ENCODE results near the gene AGXT.

AGXT gene

GRCh38 chr2:240868286-240869108 is at the start of gene AGXT:
AGXT (plus strand) TSS chr2:240868824; CDS start chr2:240868866, 42 bp downstream.
- no peak for DNase-seq (ENCODE audit: low read depth in 2 of 2)

- no peak for DNase-seq (ENCODE audit: low read depth in 2 of 2)
Measured at GRCh38 chr2:240819126-240819857, 49.3 kb upstream of the AGXT start.

DNA sequence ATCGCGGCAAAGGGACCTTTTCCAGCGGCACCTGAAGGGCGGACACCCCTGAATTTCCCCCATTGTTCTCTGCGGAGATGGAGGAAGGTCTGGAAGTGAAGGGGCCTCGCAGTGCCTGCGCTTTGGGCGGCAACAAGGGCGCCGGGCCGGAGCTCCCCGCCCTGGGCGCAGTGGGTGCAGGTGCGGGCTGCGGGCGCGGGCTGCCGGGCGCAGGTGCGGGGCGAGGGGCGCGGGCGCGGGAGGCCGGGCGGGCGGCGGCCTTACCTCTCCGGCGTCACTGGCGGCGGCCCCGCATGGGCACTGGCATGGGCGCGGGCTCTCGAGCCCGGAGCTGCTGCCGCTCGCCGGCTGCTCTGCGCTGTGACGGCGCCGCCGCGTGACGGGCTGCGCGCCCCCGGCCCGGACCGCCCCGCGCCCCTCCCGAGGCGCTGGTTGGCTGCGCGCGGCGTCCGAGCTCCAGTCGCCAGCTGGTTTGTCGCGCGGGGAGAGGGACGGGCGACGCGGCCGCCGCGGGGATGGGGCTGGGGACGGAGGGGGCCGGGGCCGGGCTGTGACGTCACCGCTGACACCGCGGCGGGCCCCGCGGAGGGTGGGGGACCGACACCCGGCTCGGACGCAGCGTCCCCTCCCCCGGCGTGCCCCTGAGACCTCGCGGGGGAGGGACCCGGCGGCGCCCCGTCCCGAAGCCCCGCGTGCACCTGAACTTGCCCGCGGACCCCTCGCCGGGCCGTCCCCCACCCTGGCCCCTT is 48.6 kb upstream of the AGXT start, which contains the start of gene KIF1A:
TSS of gene KIF1A (minus strand) at position 362 of the 749 bp plus-strand sequence. CDS start 22,467 bp downstream, outside the sequence.
- no peak for DNase-seq (ENCODE audit: low read depth in 2 of 2)

DNA sequence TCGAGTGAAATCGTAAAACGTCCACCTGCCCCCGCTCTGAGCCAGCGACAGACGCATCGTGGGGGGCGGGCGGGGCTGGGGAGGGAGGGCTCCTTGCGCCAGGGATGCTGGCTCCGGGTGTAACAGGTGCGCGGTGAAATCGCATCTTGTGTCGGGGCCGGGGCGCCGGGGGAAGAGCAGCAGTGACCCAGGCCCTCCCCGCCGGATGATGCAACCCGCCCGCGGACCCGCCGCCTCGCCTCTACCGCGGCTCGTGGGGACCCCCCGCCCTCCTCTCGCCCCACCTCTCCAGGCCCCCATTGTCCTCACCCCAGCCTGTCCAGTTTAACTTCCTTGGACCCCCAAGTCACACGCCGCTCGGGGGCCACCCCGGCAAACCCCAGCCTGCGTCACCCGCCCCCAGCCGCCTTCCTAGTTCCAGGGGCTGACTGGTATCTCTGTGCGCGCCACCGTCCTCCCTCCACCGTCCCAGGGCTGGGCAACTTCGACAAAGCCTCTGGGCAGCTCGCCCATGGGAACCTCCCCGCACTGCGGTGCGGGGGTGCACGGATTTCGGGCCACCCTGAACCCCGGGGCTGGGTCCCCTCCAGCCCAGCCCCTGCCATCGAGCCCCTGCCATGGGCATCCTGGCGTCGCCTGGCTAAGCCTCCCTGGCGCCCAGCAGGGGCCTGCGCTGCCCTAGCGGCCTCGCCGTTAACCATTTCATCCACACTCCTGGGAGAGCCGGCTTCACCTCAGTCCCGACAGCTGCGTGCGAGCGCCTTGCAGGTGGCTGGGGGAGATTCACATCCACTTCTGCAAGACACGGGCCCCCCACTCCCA is 47.8 kb upstream of the AGXT start:
- no peak for DNase-seq (ENCODE audit: low read depth in 2 of 2)

- no peak for DNase-seq (ENCODE audit: low read depth in 2 of 2)
Measured at GRCh38 chr2:240821429-240821778, 47.2 kb upstream of the AGXT start.

- no peak for DNase-seq (ENCODE audit: low read depth in 2 of 2)
Measured at GRCh38 chr2:240822280-240822847, 46.3 kb upstream of the AGXT start.

DNA sequence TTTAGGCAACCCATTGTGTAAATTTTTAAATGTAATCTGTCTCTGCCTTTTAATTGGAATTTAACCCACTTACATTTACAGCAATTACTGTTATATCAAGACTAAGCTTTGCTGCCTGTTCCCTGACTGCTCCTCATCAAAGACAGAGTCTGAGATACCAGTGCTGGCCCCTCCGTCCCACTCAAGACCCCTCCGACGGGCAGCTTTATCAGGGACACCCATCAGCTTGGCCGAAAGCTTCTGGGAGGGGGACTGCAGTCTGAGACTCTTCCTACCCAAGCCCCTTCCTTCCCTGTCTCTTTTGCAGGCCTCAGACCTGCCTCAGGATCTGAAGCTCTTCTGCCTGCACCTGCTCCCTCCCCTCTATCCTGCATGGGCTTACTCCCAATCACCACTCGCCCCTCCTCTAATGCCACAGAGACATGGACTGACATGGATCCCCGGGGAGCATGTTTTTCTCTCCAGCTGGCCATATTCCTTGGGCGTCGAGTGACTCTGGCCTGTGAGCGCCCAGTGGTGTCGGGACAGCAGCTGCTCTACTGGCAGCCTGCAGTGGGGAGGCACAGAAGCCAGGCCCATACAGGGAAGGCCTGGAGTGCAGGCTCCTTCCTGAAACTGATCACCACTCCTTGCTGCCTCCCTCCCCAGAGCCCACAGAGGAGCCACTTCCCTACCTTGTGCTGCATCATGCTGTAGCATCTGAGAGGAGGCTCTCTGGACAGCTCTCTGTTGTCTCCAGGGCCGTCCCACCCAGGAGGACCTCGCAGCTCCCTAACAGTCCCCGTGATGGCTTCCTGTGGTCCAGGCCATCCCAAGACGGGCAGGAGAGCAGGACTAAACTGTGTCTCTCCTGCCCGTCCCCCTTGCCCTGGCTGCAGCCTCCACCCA is 44.9 kb upstream of the AGXT start:
- no peak for DNase-seq (ENCODE audit: low read depth in 2 of 2)

DNA sequence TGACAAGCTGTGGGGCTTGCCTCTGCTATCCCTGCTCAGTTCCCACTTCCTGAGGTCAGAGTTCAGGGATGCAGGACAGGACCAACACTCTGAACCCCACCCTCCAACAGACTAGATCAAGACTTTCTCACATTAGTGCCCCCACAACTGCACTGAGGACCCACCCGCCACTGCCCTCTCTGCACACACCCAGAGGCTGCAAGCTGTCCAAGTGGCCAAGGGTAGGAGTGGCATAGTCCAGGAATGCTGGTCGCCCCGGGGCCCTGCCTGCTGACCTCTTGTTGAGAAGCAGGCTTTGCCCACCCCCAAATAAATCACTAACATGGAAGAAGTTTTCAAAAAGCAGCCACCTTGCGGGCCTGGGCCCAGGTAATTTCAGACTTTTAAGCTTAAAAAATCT is 43.1 kb upstream of the AGXT start:
- no peak for DNase-seq (ENCODE audit: low read depth in 2 of 2)

DNA sequence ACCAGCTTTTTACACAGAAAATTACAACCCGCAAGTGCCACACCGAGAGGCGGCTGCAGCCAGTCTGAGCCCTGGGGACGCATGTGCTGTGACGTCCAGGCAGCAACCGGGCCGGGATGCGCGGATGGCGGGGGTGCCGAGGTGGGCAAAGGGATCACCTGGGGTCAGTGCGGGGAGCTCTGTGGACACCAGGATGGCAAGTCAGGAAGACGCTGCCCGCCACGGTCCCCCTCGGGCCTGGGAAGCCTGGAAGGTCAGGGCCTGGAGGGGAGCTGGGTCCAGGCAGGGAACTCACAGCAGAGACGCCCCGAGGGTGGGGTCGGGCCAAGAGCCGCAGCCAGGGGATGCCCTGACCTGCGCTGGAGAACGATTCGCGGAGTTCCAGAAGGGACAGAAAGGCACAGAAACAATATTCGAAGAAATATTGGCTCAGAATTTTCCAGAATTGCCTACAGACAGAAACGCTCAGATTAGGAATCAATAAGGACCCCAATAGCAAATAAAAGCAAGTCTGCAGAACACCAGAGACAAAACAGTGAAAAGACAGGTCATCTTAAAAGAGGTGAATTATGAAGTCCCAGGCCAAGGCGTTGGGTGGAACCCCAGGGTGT is 36.9 kb upstream of the AGXT start:
- DNase-seq (ENCODE audit: low read depth in 2 of 2), result no peak

GRCh38 chr2:240832205-240832727 is 36.4 kb upstream of the AGXT start:
- DNase-seq (ENCODE audit: low read depth in 2 of 2), result peak; percentile 90 to 95

GRCh38 chr2:240832921-240833494 is 35.6 kb upstream of the AGXT start:
- DNase-seq (ENCODE audit: low read depth in 2 of 2), result no peak

GRCh38 chr2:240833724-240834285 is 34.8 kb upstream of the AGXT start:
- DNase-seq (ENCODE audit: low read depth in 2 of 2), result no peak

DNA sequence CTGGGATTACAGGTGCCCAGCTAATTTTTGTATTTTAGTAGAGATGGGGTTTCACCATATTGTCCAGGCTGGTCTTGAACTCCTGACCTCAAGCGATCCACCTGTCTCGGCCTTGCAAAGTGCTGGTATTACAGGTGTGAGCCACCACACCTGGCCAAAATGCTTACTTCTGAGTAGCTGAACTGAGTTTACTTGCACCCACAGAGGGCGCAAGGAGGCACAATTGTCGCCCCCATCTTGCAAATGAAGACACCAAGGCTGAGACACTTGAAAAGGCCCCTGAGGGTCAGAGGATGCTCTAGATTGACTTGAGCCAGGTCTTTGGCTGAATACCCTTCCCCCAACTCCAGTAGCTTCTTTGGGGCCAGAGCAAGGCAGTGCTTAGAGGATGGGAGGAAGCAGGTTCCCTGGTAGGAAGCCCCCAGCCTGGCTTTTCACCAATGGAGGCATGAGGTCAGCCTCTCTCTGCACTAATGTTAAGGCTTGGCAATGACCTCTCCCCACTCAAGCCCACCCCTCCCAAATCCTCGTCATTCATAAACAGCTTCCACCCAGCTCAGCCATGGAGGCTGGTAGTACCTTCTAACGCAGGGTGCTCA is 34.1 kb upstream of the AGXT start:
- no peak for DNase-seq (ENCODE audit: low read depth in 2 of 2)

- no peak for DNase-seq (ENCODE audit: low read depth in 2 of 2)
Measured at GRCh38 chr2:240835528-240835927, 33.1 kb upstream of the AGXT start.

DNA sequence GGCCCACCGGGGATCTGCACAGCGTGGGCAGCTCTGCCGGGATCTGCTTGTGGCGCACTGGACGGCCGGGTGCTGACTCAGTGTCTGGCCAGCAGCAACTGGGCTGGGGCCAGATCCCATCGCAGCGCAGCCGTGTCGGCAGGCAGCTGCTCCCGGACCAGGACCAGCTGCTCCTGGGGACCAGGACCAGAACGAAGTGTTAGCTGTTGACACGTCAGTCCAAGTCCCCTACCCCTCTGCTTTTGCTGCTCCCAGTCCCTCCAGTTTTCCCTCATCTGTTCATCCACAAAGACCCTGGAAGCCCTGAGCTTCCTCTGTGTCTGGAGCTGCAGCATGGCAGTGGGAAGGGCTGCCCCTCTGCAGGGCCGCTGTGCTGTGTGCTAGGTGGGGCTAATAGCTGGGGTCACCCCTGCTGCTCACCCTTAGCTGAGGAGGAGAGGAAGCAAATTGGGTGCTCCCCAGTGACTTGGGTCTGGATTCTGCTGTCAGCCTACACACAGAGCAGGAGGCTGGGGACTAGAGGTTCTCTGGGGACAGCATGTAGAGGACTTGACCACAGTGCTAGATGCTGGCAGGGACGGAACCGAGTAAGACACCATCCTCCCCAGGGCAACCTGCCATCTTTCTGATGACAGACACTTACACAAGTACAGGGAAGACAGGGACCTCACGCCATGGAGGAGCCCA is 31.7 kb upstream of the AGXT start:
- DNase-seq (ENCODE audit: low read depth in 2 of 2), result no peak

DNA sequence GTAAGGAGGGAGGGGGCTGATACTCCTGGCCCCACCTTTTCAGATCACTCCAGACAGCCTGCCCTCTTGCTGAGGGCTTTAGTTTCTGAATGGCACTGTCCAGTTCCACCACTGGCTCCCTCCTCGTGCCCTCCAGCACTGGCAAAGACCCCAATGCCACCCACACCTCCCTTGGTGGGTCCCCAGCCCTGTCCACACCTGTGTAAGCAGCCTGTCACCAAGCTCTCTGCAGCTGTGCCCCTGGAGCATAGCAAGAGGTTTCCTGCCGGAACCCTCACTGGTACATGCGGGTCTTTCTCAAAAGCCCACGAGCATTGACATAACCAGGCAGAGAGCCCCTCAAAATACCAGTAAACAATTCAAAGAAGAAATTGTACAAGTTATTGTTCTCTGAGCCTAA is 31.0 kb upstream of the AGXT start:
- DNase-seq (ENCODE audit: low read depth in 2 of 2), result no peak
